A172 (cell line): ENCODE results near the gene ABCA4. TPM values are rescaled to one million over a fixed set of nuclear protein-coding genes. Genes with fewer than 3 reads are reported as not detected.
"Not testable (repeated sequence)": the region's sequence is repeated elsewhere in the genome, so short reads cannot be mapped to it uniquely, and the experiment has no call there.

ENCODE experiments used
- DNase-seq: peaks from one replicate; pipeline ENCODE4 v3.0.0-alpha.2; 2015; ENCODE audit warnings: low spot score
- total RNA-seq: library from RNA; depleted of rRNA; stranded (reverse); fragments of >200 nt; shearing (Covaris generic); gene quantifications from 2 replicates; pipeline ENCODE4 v1.2.3, GENCODE V29; 2014

Gene ABCA4
- total RNA-seq, 1 experiment from 2014 or later, result not detected

GRCh38 chr1:93979040-93979717 lies 141.8 kb downstream of the ABCA4 start:
- no peak for DNase-seq

GRCh38 chr1:93977598-93977945 lies 143.4 kb downstream of the ABCA4 start:
- peak; percentile 11 for DNase-seq

GRCh38 chr1:93976711-93977597 lies 144.0 kb downstream of the ABCA4 start:
- DNase-seq, result no peak

GRCh38 chr1:93976291-93976690 lies 144.7 kb downstream of the ABCA4 start:
- no peak for DNase-seq

- DNase-seq, result no peak
Measured at GRCh38 chr1:93972341-93972740, 148.6 kb downstream of the ABCA4 start.

- no peak for DNase-seq
Measured at GRCh38 chr1:93969887-93970286, 151.1 kb downstream of the ABCA4 start.

- no peak for DNase-seq
Measured at GRCh38 chr1:93969371-93969770, 151.6 kb downstream of the ABCA4 start.

GRCh38 chr1:93967306-93967705 lies 153.6 kb downstream of the ABCA4 start:
- DNase-seq, result no peak

GRCh38 chr1:93965888-93966287 lies 155.1 kb downstream of the ABCA4 start:
- no peak for DNase-seq

- DNase-seq, result no peak
Measured at GRCh38 chr1:93965256-93965655, 155.7 kb downstream of the ABCA4 start.

- peak; percentile 15 for DNase-seq
Measured at GRCh38 chr1:93964777-93965200, 156.2 kb downstream of the ABCA4 start.

GRCh38 chr1:93964096-93964776 lies 156.7 kb downstream of the ABCA4 start:
- DNase-seq, result no peak

- no peak for DNase-seq
Measured at GRCh38 chr1:93963585-93963984, 157.4 kb downstream of the ABCA4 start.

- no peak for DNase-seq
Measured at GRCh38 chr1:93961906-93962305, 159.0 kb downstream of the ABCA4 start.

- no peak for DNase-seq
Measured at GRCh38 chr1:93961443-93961842, 159.5 kb downstream of the ABCA4 start.

GRCh38 chr1:93960641-93961147 lies 160.3 kb downstream of the ABCA4 start:
- no peak for DNase-seq

GRCh38 chr1:93959413-93959812 lies 161.5 kb downstream of the ABCA4 start:
- DNase-seq, result no peak

- no peak for DNase-seq
Measured at GRCh38 chr1:93958726-93959100, 162.2 kb downstream of the ABCA4 start.

- no peak for DNase-seq
Measured at GRCh38 chr1:93958032-93958725, 162.8 kb downstream of the ABCA4 start.

- no peak for DNase-seq
Measured at GRCh38 chr1:93955765-93956164, 165.2 kb downstream of the ABCA4 start.

GRCh38 chr1:93947002-93947686 lies 173.8 kb downstream of the ABCA4 start:
- DNase-seq, result not testable (repeated sequence)
